Common myeloid progenitor, CD34-positive (primary cell): ENCODE results near the gene CEP170.
"Not testable (repeated sequence)": the region's sequence is repeated elsewhere in the genome, so short reads cannot be mapped to it uniquely, and the experiment has no call there.

ENCODE experiments used
- CTCF ChIA-PET: fragments of 350-600 bp; sonication (Branson Sonifier 250); formaldehyde crosslinking; loops from one replicate; lab custom pipeline; 2021; ENCODE audit warnings: antibody characterized with exemption; lab: Charles Lee
- POLR2A ChIA-PET: fragments of 350-600 bp; sonication (Branson Sonifier 250); formaldehyde crosslinking; loops from one replicate; lab custom pipeline; 2021; ENCODE audit warnings: antibody characterized with exemption; lab: Charles Lee
- DNase-seq, 3 donors: peaks; one replicate each; pipeline versions ENCODE4 v3.0.0 to v3.0.0-alpha.2; 2013
- H3K27ac ChIP-seq, 2 experiments: 1 replicate in 1 of 2; 2 replicates in 1 of 2; pipeline ENCODE4 v1.7.0; 2013; ENCODE audit warnings: inconsistent platforms in 2 of 2, low read length in 2 of 2, mild to moderate bottlenecking in 2 of 2, low read depth in 1 of 2, moderate library complexity in 1 of 2; ENCODE audit not compliant: severe bottlenecking in 2 of 2, insufficient read depth in 1 of 2, poor library complexity in 1 of 2
- H3K27me3 ChIP-seq, 5 experiments: replicated peaks in 2 of 5; 1 replicate in 3 of 5; 2 replicates in 2 of 5; pipeline versions ENCODE4 v1.6.1 to v1.7.0; 2013; ENCODE audit warnings: low read length in 4 of 5, mild to moderate bottlenecking in 2 of 5, moderate library complexity in 2 of 5, inconsistent platforms in 1 of 5; ENCODE audit not compliant: insufficient read depth in 5 of 5, control insufficient read depth in 4 of 5
- H3K36me3 ChIP-seq, 4 experiments: 1 replicate in 2 of 4; 2 replicates in 2 of 4; pipeline versions ENCODE4 v1.6.1 to v1.7.0; 2013; ENCODE audit warnings: low read length in 3 of 4, control low read depth in 1 of 4, mild to moderate bottlenecking in 1 of 4; ENCODE audit not compliant: control insufficient read depth in 4 of 4, insufficient read depth in 4 of 4
- H3K4me1 ChIP-seq, 4 experiments: 1 replicate in 3 of 4; 2 replicates in 1 of 4; pipeline versions ENCODE4 v1.6.1 to v1.7.1; 2013; ENCODE audit warnings: low read length in 3 of 4, mild to moderate bottlenecking in 3 of 4, control low read depth in 1 of 4, inconsistent platforms in 1 of 4, moderate library complexity in 1 of 4; ENCODE audit not compliant: control insufficient read depth in 4 of 4, insufficient read depth in 4 of 4; ENCODE audit errors: control extremely low read depth in 1 of 4
- H3K4me3 ChIP-seq, 7 experiments: 1 replicate in 4 of 7; 2 replicates in 3 of 7; pipeline versions ENCODE4 v1.5.1 to v1.7.0; 2013; ENCODE audit warnings: mild to moderate bottlenecking in 7 of 7, low read length in 6 of 7, moderate library complexity in 6 of 7, inconsistent platforms in 2 of 7, low read depth in 2 of 7, control low read depth in 1 of 7; ENCODE audit not compliant: insufficient read depth in 4 of 7, control insufficient read depth in 1 of 7; ENCODE audit errors: extremely low read depth in 1 of 7
- H3K9me3 ChIP-seq, 5 experiments: 1 replicate in 4 of 5; 2 replicates in 1 of 5; pipeline versions ENCODE4 v1.6.1 to v1.7.1; 2013; ENCODE audit warnings: low read length in 4 of 5, mild to moderate bottlenecking in 2 of 5, inconsistent platforms in 1 of 5, low read depth in 1 of 5, moderate library complexity in 1 of 5; ENCODE audit not compliant: control insufficient read depth in 4 of 5, insufficient read depth in 2 of 5; ENCODE audit errors: control extremely low read depth in 1 of 5
- WGBS: methylation state at CpG from one replicate; pipeline ENCODE4 v1.1.5; 2013; ENCODE audit not compliant: insufficient coverage; 5-methylcytosine and 5-hydroxymethylcytosine counted together

CEP170 gene

DNA sequence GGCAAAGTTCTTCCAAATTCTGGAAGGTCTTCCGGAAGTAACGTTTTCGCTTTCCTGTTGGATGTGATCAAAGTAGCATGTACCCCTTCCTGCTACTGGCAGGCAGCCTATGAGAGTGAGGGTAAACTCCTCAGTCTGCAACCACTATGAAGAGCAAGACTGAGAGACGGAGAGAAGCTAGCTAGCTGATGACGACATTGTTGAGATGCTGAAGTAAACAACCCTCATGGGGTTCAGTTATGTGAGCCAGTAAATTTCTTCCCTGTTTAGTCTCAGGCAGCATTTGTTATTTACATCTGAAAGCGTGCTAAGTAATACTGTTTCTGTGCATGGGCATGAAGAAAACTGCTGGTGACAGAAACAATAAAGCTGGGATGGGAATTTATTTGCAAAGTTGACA is 57.6 kb downstream of the CEP170 start:
- H3K27ac ChIP-seq, H3K4me1 ChIP-seq, DNase-seq, H3K9me3 ChIP-seq, H3K4me3 ChIP-seq, POLR2A ChIA-PET, H3K27me3 ChIP-seq, CTCF ChIA-PET: not testable (repeated sequence)
- peaks cover 0 to 16% (median 4%) of the 10 kb centered on the region in 4 experiments for H3K36me3 ChIP-seq
- WGBS: no CpG with 5 or more reads among the region's 6 CpGs

- CTCF ChIA-PET, POLR2A ChIA-PET, DNase-seq, H3K4me3 ChIP-seq, H3K9me3 ChIP-seq, H3K4me1 ChIP-seq, H3K27ac ChIP-seq, H3K27me3 ChIP-seq: not testable (repeated sequence)
- H3K36me3 ChIP-seq: peaks cover 2 to 14% (median 4%) of the 10 kb centered on the region in 4 experiments
- 100% methylated on average over 1 of the region's 2 CpGs for WGBS
Observed at GRCh38 chr1:243193330-243193729, 61.8 kb downstream of the CEP170 start.

DNA sequence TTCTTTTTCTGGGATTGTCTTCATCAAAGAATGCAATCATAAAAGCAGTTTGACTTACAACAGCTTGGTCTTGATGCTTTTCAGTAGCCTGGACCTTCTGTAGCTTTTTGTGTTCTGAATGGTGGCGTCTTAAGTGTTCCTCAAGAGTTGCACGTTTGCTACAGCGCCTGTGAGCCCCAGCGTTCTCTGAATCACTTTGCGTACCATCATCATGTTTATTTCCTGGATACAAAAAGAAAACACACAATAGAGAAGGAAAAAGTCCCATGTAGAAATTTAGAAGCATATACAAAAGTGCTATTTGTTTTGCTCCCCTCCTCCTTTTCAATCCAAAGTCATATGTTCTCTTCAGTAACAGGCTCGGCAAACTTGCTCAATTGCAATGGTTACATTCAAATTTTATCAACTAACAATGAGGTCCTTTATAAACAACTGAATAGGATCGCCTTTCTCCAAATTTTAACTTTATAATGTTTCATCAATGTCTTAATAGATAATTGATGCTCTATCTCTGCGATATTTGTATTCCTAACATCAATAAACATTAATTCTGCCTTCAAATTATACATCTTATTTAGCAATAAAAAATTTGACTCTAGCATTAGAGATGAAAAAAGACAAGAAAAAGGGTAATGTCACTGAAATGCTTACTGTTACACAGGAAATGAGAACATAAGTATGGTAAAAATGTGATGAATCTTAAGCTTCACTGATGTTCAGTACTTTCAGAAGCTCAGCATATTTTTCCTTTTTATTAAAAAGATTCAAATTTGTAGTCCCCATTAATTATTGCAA is 68.7 kb downstream of the CEP170 start:
- H3K27me3 ChIP-seq, H3K4me1 ChIP-seq, H3K9me3 ChIP-seq, POLR2A ChIA-PET, H3K4me3 ChIP-seq, CTCF ChIA-PET, DNase-seq, H3K27ac ChIP-seq: not testable (repeated sequence)
- H3K36me3 ChIP-seq: peaks cover 0 to 19% (median 3%) of the 10 kb centered on the region in 4 experiments
- WGBS: no CpG with 5 or more reads among the region's 8 CpGs

GRCh38 chr1:243184787-243185186 is 70.3 kb downstream of the CEP170 start:
- H3K9me3 ChIP-seq, H3K27ac ChIP-seq, POLR2A ChIA-PET, CTCF ChIA-PET, H3K4me3 ChIP-seq, DNase-seq, H3K4me1 ChIP-seq, H3K27me3 ChIP-seq: not testable (repeated sequence)
- 98% methylated on average over 7 of the region's 7 CpGs for WGBS
- peaks cover 0 to 19% (median 3%) of the 10 kb centered on the region in 4 experiments for H3K36me3 ChIP-seq

DNA sequence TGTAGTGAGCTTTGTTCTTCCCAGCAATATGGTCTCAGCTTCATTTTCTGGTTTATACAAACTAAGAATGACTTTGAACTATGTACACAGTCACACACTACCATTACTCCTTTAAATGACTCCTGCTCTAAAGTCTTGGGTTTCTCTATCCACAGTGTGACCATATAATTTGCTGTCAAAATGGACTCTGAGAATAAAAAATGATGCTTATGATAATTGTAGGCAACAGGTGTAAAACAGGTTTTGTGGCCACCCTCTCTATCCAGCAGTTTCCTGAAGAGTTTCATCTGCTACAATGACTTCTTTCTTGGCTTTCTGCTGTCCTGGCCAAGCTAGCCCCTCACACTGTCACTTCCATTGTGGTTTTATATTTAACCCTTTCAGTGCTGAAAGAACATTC is 71.4 kb downstream of the CEP170 start:
- DNase-seq, H3K4me3 ChIP-seq, H3K27me3 ChIP-seq, H3K9me3 ChIP-seq, H3K27ac ChIP-seq, POLR2A ChIA-PET, CTCF ChIA-PET, H3K4me1 ChIP-seq: not testable (repeated sequence)
- peaks cover 0 to 19% (median 3%) of the 10 kb centered on the region in 4 experiments for H3K36me3 ChIP-seq

DNA sequence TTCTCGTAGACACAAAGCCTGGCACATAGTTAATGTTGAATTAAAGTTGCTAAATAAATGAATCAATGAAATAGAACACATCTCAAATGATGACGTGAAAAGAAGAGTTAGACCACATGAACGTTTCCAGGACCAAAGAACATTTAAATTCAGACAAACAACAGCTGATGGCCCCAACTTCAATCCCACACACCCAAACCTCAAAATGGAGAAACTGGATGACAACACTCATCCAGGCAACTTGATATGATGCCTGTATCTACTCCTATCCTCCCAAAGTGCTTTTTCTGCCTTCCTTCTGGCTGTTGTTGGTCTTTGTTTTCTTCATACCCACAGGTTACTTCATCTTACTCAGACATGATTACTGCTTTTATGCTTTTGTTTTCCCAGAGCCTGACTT is 71.9 kb downstream of the CEP170 start:
- no CpG with 5 or more reads among the region's 3 CpGs for WGBS
- DNase-seq, H3K27ac ChIP-seq, H3K27me3 ChIP-seq, POLR2A ChIA-PET, H3K4me3 ChIP-seq, H3K4me1 ChIP-seq, CTCF ChIA-PET, H3K9me3 ChIP-seq: not testable (repeated sequence)
- peaks cover 0 to 17% (median 3%) of the 10 kb centered on the region in 4 experiments for H3K36me3 ChIP-seq

DNA sequence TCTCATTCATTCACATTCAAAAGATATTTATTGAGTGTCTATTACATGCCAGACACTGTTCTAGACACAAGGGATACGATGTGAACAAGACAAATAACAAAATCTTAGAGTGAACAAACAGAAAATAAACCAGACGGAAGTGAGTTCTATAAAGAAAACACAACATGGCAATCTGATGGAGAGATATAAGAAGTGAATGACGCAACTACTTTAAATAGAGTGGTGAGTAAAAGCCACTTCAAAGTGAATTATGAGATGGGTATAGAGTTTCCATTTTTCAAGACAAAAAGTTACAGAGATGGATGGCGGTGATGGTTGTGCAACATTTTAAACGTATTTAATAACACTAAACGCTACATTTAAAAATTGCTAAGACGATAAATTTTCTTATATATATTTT is 75.4 kb downstream of the CEP170 start:
- WGBS: 96% methylated on average over 2 of the region's 7 CpGs
- Histone ChIP-seq H3K27me3 (no peaks in the 10 kb centered on the region), H3K4me1 (no peaks in the 10 kb centered on the region), H3K9me3 (no peaks in the 10 kb centered on the region), H3K36me3 (peaks cover 0 to 6% (median under 1%) of the 10 kb centered on the region in 4 experiments), H3K27ac (no peak overlapping the region), H3K4me3 (no peak overlapping the region)
- ChIA-PET POLR2A (no interaction called here), CTCF (no interaction called here)
- DNase-seq: no peak
